Caki2 (cell line): ENCODE measurements around the gene GNAQ. TPM values are rescaled to one million over a fixed set of nuclear protein-coding genes. Genes with fewer than 3 reads are reported as not detected.
"Not testable (repeated sequence)": the region's sequence is repeated elsewhere in the genome, so short reads cannot be mapped to it uniquely, and the experiment has no call there.

Experiments used
- DNase-seq: peaks from one replicate; pipeline ENCODE4 v3.0.0-alpha.2; 2015; ENCODE audit warnings: low read depth
- in situ Hi-C: cut with HindIII; loops from 2 replicates; pipeline ENCODE4 v1.10.0; 2016; ENCODE audit warnings: low sequenced_read_pairs, low pct_unique_long_range_greater_than_20kb, mixed read lengths
- total RNA-seq: library from RNA; depleted of rRNA; stranded (reverse); fragments of >200 nt; shearing (Covaris generic); gene quantifications from 2 replicates; pipeline ENCODE4 v1.2.3, GENCODE V29; 2014; ENCODE audit warnings: low replicate concordance

The GNAQ gene
- total RNA-seq, 1 experiment from 2014 or later, result 37.2 TPM

- in situ Hi-C loops, result no loop called here
- no peak for DNase-seq
Observed at GRCh38 chr9:77802064-77802463, 229.5 kb downstream of the GNAQ start.

- no peak for DNase-seq
- in situ Hi-C loops, result no loop called here
Observed at GRCh38 chr9:77800924-77801551, 230.6 kb downstream of the GNAQ start.

GRCh38 chr9:77798140-77798539 lies 233.5 kb downstream of the GNAQ start:
- in situ Hi-C loops, result no loop called here
- DNase-seq, result no peak

GRCh38 chr9:77794985-77795384 lies 236.6 kb downstream of the GNAQ start:
- in situ Hi-C loops, result no loop called here
- no peak for DNase-seq

GRCh38 chr9:77793849-77794248 lies 237.8 kb downstream of the GNAQ start:
- in situ Hi-C loops, result no loop called here
- peak; percentile 35 for DNase-seq

GRCh38 chr9:77789891-77790290 lies 241.7 kb downstream of the GNAQ start:
- in situ Hi-C loops, result no loop called here
- no peak for DNase-seq

- no peak for DNase-seq
- in situ Hi-C loops, result no loop called here
Observed at GRCh38 chr9:77785341-77785740, 246.3 kb downstream of the GNAQ start.

GRCh38 chr9:77783518-77783917 lies 248.1 kb downstream of the GNAQ start:
- no peak for DNase-seq
- in situ Hi-C loops, result no loop called here

- in situ Hi-C loops, result no loop called here
- no peak for DNase-seq
Observed at GRCh38 chr9:77779010-77779409, 252.6 kb downstream of the GNAQ start.

- in situ Hi-C loops, result no loop called here
- DNase-seq, result no peak
Observed at GRCh38 chr9:77773381-77773780, 258.2 kb downstream of the GNAQ start.

- no peak for DNase-seq
- in situ Hi-C loops, result no loop called here
Observed at GRCh38 chr9:77772646-77773045, 259.0 kb downstream of the GNAQ start.

GRCh38 chr9:77771171-77771570 lies 260.4 kb downstream of the GNAQ start:
- DNase-seq, result no peak
- in situ Hi-C loops, result no loop called here

- in situ Hi-C loops, result no loop called here
- no peak for DNase-seq
Observed at GRCh38 chr9:77770340-77770739, 261.3 kb downstream of the GNAQ start.

- DNase-seq, result no peak
- in situ Hi-C loops, result no loop called here
Observed at GRCh38 chr9:77769246-77769645, 262.4 kb downstream of the GNAQ start.

GRCh38 chr9:77766587-77766986 lies 265.0 kb downstream of the GNAQ start:
- in situ Hi-C loops, result no loop called here
- no peak for DNase-seq

- no peak for DNase-seq
- in situ Hi-C loops, result no loop called here
Observed at GRCh38 chr9:77765781-77766259, 265.8 kb downstream of the GNAQ start.

- in situ Hi-C loops, result no loop called here
- no peak for DNase-seq
Observed at GRCh38 chr9:77764894-77765780, 266.5 kb downstream of the GNAQ start.

- no peak for DNase-seq
- in situ Hi-C loops, result no loop called here
Observed at GRCh38 chr9:77763566-77763965, 268.0 kb downstream of the GNAQ start.

- DNase-seq, in situ Hi-C loops: not testable (repeated sequence)
Observed at GRCh38 chr9:77760919-77761318, 270.7 kb downstream of the GNAQ start.

- DNase-seq, result no peak
- in situ Hi-C loops, result no loop called here
Observed at GRCh38 chr9:77759391-77759790, 272.2 kb downstream of the GNAQ start.
